Activated CD8-positive, alpha-beta T cell treated with anti-CD3 and anti-CD28 coated beads for 36 hours (primary cell): ENCODE measurements around the gene ETS1. TPM values are rescaled to one million over a fixed set of nuclear protein-coding genes. Genes with fewer than 3 reads are reported as not detected.
"Not testable (repeated sequence)": the region's sequence is repeated elsewhere in the genome, so short reads cannot be mapped to it uniquely, and the experiment has no call there.

Experiments
- ATAC-seq: fragments of 200-7000 bp; cut with Tn5 transposase; one replicate; pipeline ENCODE4 v1.10.0; 2021; ENCODE audit warnings: mild to moderate bottlenecking, moderate library complexity
- CTCF ChIA-PET: fragments of 350-600 bp; sonication (Branson Sonifier 250); formaldehyde crosslinking; loops from one replicate; lab custom pipeline; 2021; ENCODE audit warnings: antibody characterized with exemption; lab: Charles Lee
- POLR2A ChIA-PET: fragments of 350-600 bp; sonication (Branson Sonifier 250); formaldehyde crosslinking; loops from one replicate; lab custom pipeline; 2021; ENCODE audit warnings: antibody characterized with exemption; lab: Charles Lee
- DNase-seq: peaks from one replicate; pipeline ENCODE4 v3.0.0-alpha.2; 2020
- H3K27ac Mint-ChIP-seq: one replicate; pipeline ENCODE4 v1.8.0; 2021; ENCODE audit warnings: mild to moderate bottlenecking, mixed read lengths
- H3K27me3 Mint-ChIP-seq: one replicate; pipeline ENCODE4 v1.8.0; 2021; ENCODE audit warnings: mixed read lengths
- H3K36me3 Mint-ChIP-seq: one replicate; pipeline ENCODE4 v1.8.0; 2021; ENCODE audit warnings: low read depth, mixed read lengths
- H3K4me1 Mint-ChIP-seq: one replicate; pipeline ENCODE4 v1.8.0; 2021; ENCODE audit warnings: low read depth, mixed read lengths
- H3K4me3 Mint-ChIP-seq: one replicate; pipeline ENCODE4 v1.8.0; 2021; ENCODE audit warnings: mild to moderate bottlenecking, moderate library complexity, mixed read lengths
- H3K9me3 Mint-ChIP-seq: one replicate; pipeline ENCODE4 v1.8.0; 2021; ENCODE audit warnings: mixed read lengths
- CTCF ChIP-seq: fragments of 200-600 bp; IDR thresholded peaks from one replicate; pipeline ENCODE4 v1.8.0; 2022; ENCODE audit warnings: antibody characterized with exemption, mild to moderate bottlenecking
- intact Hi-C: fragments of 100-400 bp; cut with micrococcal nuclease; formaldehyde crosslinking; loops from one replicate; pipeline ENCODE4 v1.10.0; 2022
- total RNA-seq, 2 experiments: library from RNA; stranded (reverse); gene quantifications; one replicate each; pipeline ENCODE4 v1.2.3, GENCODE V29; 2021

Gene ETS1
- total RNA-seq, 2 experiments from 2014 or later, result 527 to 532 TPM

- CTCF ChIA-PET, result interaction anchor here (0.6 to 2.1 kb wide), 4 partner anchors 13 to 291 kb away, joined by 3 to 5 read pairs (median 4); no protein-coding TSS in a partner anchor
- ATAC-seq (no peak), DNase-seq (no peak)
- intact Hi-C loops, result no loop called here
- TF ChIP-seq CTCF, result no peak
- POLR2A ChIA-PET, result interaction anchor here (0.8 to 1.2 kb wide), 6 partner anchors 12 to 159 kb away, joined by 3 to 5 read pairs (median 3); no protein-coding TSS in a partner anchor
- peak overlapping the region; percentile 77 for H3K27ac Mint-ChIP-seq
- no peaks in the 10 kb centered on the region for H3K27me3 Mint-ChIP-seq
- H3K36me3 Mint-ChIP-seq, result peaks cover 33% of the 10 kb centered on the region
- H3K9me3 Mint-ChIP-seq, result peaks cover 13% of the 10 kb centered on the region
- peaks cover 80% of the 10 kb centered on the region for H3K4me1 Mint-ChIP-seq
- H3K4me3 Mint-ChIP-seq, result no peak overlapping the region
Measured at GRCh38 chr11:128448200-128448886, 139.0 kb downstream of the ETS1 start.

GRCh38 chr11:128447233-128447632 lies 140.1 kb downstream of the ETS1 start:
- Mint-ChIP-seq H3K27me3 (no peaks in the 10 kb centered on the region), H3K27ac (no peak overlapping the region), H3K4me3 (no peak overlapping the region), H3K36me3 (peaks cover 28% of the 10 kb centered on the region), H3K9me3 (peaks cover 13% of the 10 kb centered on the region), H3K4me1 (peaks cover 78% of the 10 kb centered on the region)
- ChIA-PET CTCF (interaction anchor here (0.7 to 1.3 kb wide), 4 partner anchors 18 to 124 kb away, joined by 3 read pairs; no protein-coding TSS in a partner anchor), POLR2A (interaction anchor here (1.1 kb wide), 1 partner anchor 125 kb away, joined by 4 read pairs; no protein-coding TSS in a partner anchor)
- TF ChIP-seq CTCF, result no peak
- no peak for DNase-seq
- no peak for ATAC-seq
- intact Hi-C loops, result no loop called here

GRCh38 chr11:128445921-128446320 lies 141.4 kb downstream of the ETS1 start:
- ATAC-seq, H3K27me3 Mint-ChIP-seq, intact Hi-C loops, CTCF ChIA-PET, DNase-seq, H3K4me3 Mint-ChIP-seq, POLR2A ChIA-PET: not testable (repeated sequence)
- Mint-ChIP-seq H3K4me1 (peaks cover 70% of the 10 kb centered on the region), H3K9me3 (peaks cover 17% of the 10 kb centered on the region), H3K27ac (peak overlapping the region; percentile 83), H3K36me3 (peaks cover 27% of the 10 kb centered on the region)

- no peak for DNase-seq
- peaks cover 13% of the 10 kb centered on the region for H3K4me1 Mint-ChIP-seq
- H3K27me3 Mint-ChIP-seq, result no peaks in the 10 kb centered on the region
- intact Hi-C loops, result no loop called here
- H3K4me3 Mint-ChIP-seq, result no peak overlapping the region
- ATAC-seq, result no peak
- ChIA-PET POLR2A (interaction anchor here (0.9 to 1.2 kb wide), 3 partner anchors 9 to 147 kb away, joined by 3 read pairs; no protein-coding TSS in a partner anchor), CTCF (interaction anchor here (0.8 to 1.0 kb wide), 2 partner anchors 14 to 75 kb away, joined by 3 to 4 read pairs; no protein-coding TSS in a partner anchor)
- peaks cover 6% of the 10 kb centered on the region for H3K9me3 Mint-ChIP-seq
- TF ChIP-seq CTCF, result no peak
- H3K36me3 Mint-ChIP-seq, result peaks cover 5% of the 10 kb centered on the region
- H3K27ac Mint-ChIP-seq, result no peak overlapping the region
Measured at GRCh38 chr11:128437136-128437535, 150.2 kb downstream of the ETS1 start.

- H3K27me3 Mint-ChIP-seq, result no peaks in the 10 kb centered on the region
- DNase-seq (no peak), ATAC-seq (no peak)
- no peaks in the 10 kb centered on the region for H3K36me3 Mint-ChIP-seq
- ChIA-PET CTCF (interaction anchor here (0.6 to 5.5 kb wide), 6 partner anchors 12 to 1447 kb away, joined by 3 to 25 read pairs (median 5); no protein-coding TSS in a partner anchor), POLR2A (interaction anchor here (0.7 to 2.2 kb wide), 5 partner anchors 13 to 197 kb away, joined by 3 to 10 read pairs (median 3); no protein-coding TSS in a partner anchor)
- H3K4me3 Mint-ChIP-seq, result no peak overlapping the region
- intact Hi-C loops, result no loop called here
- peaks cover 12% of the 10 kb centered on the region for H3K4me1 Mint-ChIP-seq
- H3K27ac Mint-ChIP-seq, result no peak overlapping the region
- no peak for TF ChIP-seq CTCF
- peaks cover 2% of the 10 kb centered on the region for H3K9me3 Mint-ChIP-seq
Measured at GRCh38 chr11:128434818-128435217, 152.5 kb downstream of the ETS1 start.
